ENCODE measurements around the gene STXBP2. TPM values are rescaled to one million over a fixed set of nuclear protein-coding genes. Genes with fewer than 3 reads are reported as not detected.

The STXBP2 gene
- total RNA-seq: 19.1 TPM

GRCh38 chr19:7636691-7637373, at the start of gene STXBP2:
Gene STXBP2 (plus strand): TSS chr19:7637110. CDS start chr19:7637150, 40 bp downstream.
- peak; percentile 32 for DNase-seq

GRCh38 chr19:7589822-7590221, 47.1 kb upstream of the STXBP2 start:
- DNase-seq: no peak

GRCh38 chr19:7590256-7590655, 46.7 kb upstream of the STXBP2 start:
- DNase-seq: peak; percentile 6

GRCh38 chr19:7595466-7596133, 41.3 kb upstream of the STXBP2 start, which contains the start of gene CAMSAP3:
Gene CAMSAP3 (plus strand): TSS chr19:7595863. CDS start chr19:7596003, 140 bp downstream.
- DNase-seq: peak; percentile 45

- no peak for DNase-seq
Measured at GRCh38 chr19:7596211-7596937, 40.5 kb upstream of the STXBP2 start.

- DNase-seq: no peak
Measured at GRCh38 chr19:7597689-7598088, 39.2 kb upstream of the STXBP2 start.

GRCh38 chr19:7598180-7598579, 38.7 kb upstream of the STXBP2 start:
- DNase-seq: no peak

GRCh38 chr19:7600721-7601120, 36.2 kb upstream of the STXBP2 start:
- DNase-seq: no peak

- no peak for DNase-seq
Measured at GRCh38 chr19:7602240-7602934, 34.5 kb upstream of the STXBP2 start.

- DNase-seq: no peak
Measured at GRCh38 chr19:7602935-7603497, 33.9 kb upstream of the STXBP2 start.

- DNase-seq: no peak
Measured at GRCh38 chr19:7603919-7604318, 33.0 kb upstream of the STXBP2 start.

GRCh38 chr19:7605490-7606222, 31.3 kb upstream of the STXBP2 start:
- DNase-seq: no peak

GRCh38 chr19:7606289-7606688, 30.6 kb upstream of the STXBP2 start:
- no peak for DNase-seq

- no peak for DNase-seq
Measured at GRCh38 chr19:7607212-7607873, 29.6 kb upstream of the STXBP2 start.

- no peak for DNase-seq
Measured at GRCh38 chr19:7607874-7608560, 28.9 kb upstream of the STXBP2 start.

- DNase-seq: no peak
Measured at GRCh38 chr19:7610491-7611240, 26.2 kb upstream of the STXBP2 start.

- DNase-seq: no peak
Measured at GRCh38 chr19:7611541-7612279, 25.2 kb upstream of the STXBP2 start.
